Colonic mucosa (tissue), 4 donors: Measurements from ENCODE around the gene P2RY8. TPM values are rescaled to one million over a fixed set of nuclear protein-coding genes. Genes with fewer than 3 reads are reported as not detected.
"Not testable (repeated sequence)": the region's sequence is repeated elsewhere in the genome, so short reads cannot be mapped to it uniquely, and the experiment has no call there.

Experiments
- DNase-seq: peaks from one replicate; pipeline ENCODE4 v3.0.0-alpha.2; 2020
- H3K27ac ChIP-seq: fragments of 200-600 bp; one replicate; pipeline ENCODE4 v1.8.0; 2021
- H3K27me3 ChIP-seq: fragments of 200-600 bp; one replicate; pipeline ENCODE4 v1.8.0; 2021
- H3K36me3 ChIP-seq: fragments of 200-600 bp; one replicate; pipeline ENCODE4 v1.8.0; 2021
- H3K4me1 ChIP-seq: fragments of 200-600 bp; one replicate; pipeline ENCODE4 v1.8.0; 2021; ENCODE audit warnings: mild to moderate bottlenecking
- H3K4me3 ChIP-seq: fragments of 200-600 bp; one replicate; pipeline ENCODE4 v1.8.0; 2021
- H3K9ac ChIP-seq, 2 donors: one replicate each; pipeline ENCODE4 v1.7.0; 2013; ENCODE audit warnings: control low read depth in 2 of 2, low read depth in 2 of 2, low read length in 2 of 2
- H3K9me3 ChIP-seq: fragments of 200-600 bp; one replicate; pipeline ENCODE4 v1.8.0; 2021
- CTCF ChIP-seq: fragments of 200-600 bp; IDR thresholded peaks from one replicate; pipeline ENCODE4 v1.8.0; 2022; ENCODE audit warnings: antibody characterized with exemption, mild to moderate bottlenecking
- intact Hi-C: fragments of 100-400 bp; cut with DNase I; formaldehyde crosslinking; loops from one replicate; pipeline ENCODE4 v1.14.1; 2022
- total RNA-seq, 2 donors: library from RNA; stranded (reverse); fragmentation: NEBNext Ultra II Directional in 1 of 2; extraction: Animal tissue kit (Norgen Biotek cat#: 25700) in 1 of 2; gene quantifications; one replicate each; pipeline ENCODE4 v1.2.1, GENCODE V29; 2021
- donor health status: healthy.
- donor health status: DM: no; HTN: no; CAD: no.
- donor health status: DM: no; HTN: no; CAD: no.

The P2RY8 gene
- total RNA-seq, 2 donors from 2014 or later, result 1.3 TPM

DNA sequence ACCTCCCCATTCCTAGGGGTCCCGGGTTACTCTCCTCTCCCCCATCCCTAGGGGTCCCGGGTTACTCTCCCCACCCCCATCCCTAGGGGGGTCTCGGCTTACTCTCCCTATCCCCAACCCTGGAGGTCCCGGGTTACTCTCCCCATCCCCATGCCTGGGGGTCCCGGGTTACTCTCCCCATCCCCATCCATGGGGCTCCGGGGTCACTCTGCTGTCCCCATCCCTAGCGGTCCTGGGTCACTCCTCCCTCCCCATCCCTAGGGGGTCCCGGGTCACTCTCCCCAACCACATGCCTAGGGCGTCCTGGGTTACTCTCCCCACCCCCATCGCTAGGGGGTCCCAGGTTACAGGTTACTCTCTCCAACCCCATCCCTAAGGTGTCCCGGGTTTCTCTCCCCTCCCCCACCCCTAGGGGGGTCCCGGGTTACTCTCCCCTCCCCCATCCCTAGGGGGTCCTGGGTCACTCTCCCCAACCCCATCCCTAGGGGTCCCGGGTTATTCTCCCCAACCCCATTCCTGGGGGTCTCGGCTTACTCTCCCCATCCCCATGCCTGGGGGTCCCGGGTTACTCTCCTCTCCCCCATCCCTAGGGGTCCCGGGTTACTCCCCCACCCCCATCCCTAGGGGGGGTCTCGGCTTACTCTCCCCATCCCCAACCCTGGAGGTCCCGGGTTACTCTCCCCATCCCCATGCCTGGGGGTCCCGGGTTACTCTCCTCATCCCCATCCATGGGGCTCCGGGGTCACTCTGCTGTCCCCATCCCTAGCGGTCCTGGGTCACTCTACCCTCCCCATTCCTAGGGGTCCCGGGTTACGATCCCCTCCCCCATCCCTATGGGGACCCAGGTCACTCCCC, 85.1 kb downstream of the P2RY8 start:
- no peaks in the 10 kb centered on the region for H3K36me3 ChIP-seq
- DNase-seq, result peak; percentile 42
- no peaks in the 10 kb centered on the region for H3K4me1 ChIP-seq
- intact Hi-C loops, result loop anchor here (5.0 to 10.0 kb wide), 2 partner anchors 70 to 1153 kb away; no protein-coding TSS in a partner anchor
- no peak for TF ChIP-seq CTCF
- H3K27ac ChIP-seq, result peak overlapping the region; percentile 61
- H3K9me3 ChIP-seq, result no peaks in the 10 kb centered on the region
- peak overlapping the region; percentile 82 to 87 for H3K9ac ChIP-seq
- H3K27me3 ChIP-seq, result no peaks in the 10 kb centered on the region
- H3K4me3 ChIP-seq, result peak overlapping the region; percentile 77

DNA sequence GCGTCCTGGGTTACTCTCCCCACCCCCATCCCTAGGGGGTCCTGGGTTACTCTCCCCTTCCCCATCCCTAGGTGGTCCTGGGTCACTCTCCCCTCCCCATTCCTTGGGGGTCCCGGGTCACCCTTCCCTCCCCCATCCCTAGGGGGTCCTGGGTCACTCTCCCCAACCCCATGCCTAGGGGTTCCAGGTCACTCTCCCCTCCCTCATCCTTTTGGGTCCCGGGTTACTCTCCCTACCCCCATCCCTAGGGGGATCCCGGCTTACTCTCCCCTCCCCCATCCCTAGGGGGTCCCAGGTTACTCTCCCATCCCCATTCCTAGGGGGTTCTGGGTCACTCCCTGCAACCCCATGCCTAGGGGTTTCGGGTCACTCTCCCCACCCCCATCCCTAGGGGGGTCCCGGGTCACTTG, 85.7 kb downstream of the P2RY8 start:
- Histone ChIP-seq H3K4me1 (no peaks in the 10 kb centered on the region), H3K27me3 (no peaks in the 10 kb centered on the region), H3K9ac (peak overlapping the region; percentile 12), H3K36me3 (no peaks in the 10 kb centered on the region), H3K27ac (no peak overlapping the region), H3K9me3 (no peaks in the 10 kb centered on the region), H3K4me3 (no peak overlapping the region)
- intact Hi-C loops, result loop anchor here (5.0 to 10.0 kb wide), 2 partner anchors 69 to 1154 kb away; no protein-coding TSS in a partner anchor
- DNase-seq, result no peak
- no peak for TF ChIP-seq CTCF

- no peaks in the 10 kb centered on the region for H3K36me3 ChIP-seq
- no peaks in the 10 kb centered on the region for H3K9me3 ChIP-seq
- H3K27ac ChIP-seq, result no peak overlapping the region
- intact Hi-C loops, result loop anchor here (5.0 to 10.0 kb wide), 2 partner anchors 68 to 1154 kb away; no protein-coding TSS in a partner anchor
- H3K27me3 ChIP-seq, result no peaks in the 10 kb centered on the region
- H3K9ac ChIP-seq, result no peak overlapping the region
- no peak overlapping the region for H3K4me3 ChIP-seq
- no peak for DNase-seq
- no peak for TF ChIP-seq CTCF
- H3K4me1 ChIP-seq, result no peaks in the 10 kb centered on the region
Observed at GRCh38 chrX:1450361-1451161, 86.4 kb downstream of the P2RY8 start.

- intact Hi-C loops, result loop anchor here (5.0 to 10.0 kb wide), 2 partner anchors 67 to 1155 kb away; no protein-coding TSS in a partner anchor
- Histone ChIP-seq H3K27ac (no peak overlapping the region), H3K9me3 (no peaks in the 10 kb centered on the region), H3K36me3 (no peaks in the 10 kb centered on the region), H3K4me1 (no peaks in the 10 kb centered on the region), H3K9ac (no peak overlapping the region), H3K27me3 (no peaks in the 10 kb centered on the region), H3K4me3 (no peak overlapping the region)
- no peak for TF ChIP-seq CTCF
- DNase-seq, result no peak
Observed at GRCh38 chrX:1449823-1450149, 87.2 kb downstream of the P2RY8 start.

DNA sequence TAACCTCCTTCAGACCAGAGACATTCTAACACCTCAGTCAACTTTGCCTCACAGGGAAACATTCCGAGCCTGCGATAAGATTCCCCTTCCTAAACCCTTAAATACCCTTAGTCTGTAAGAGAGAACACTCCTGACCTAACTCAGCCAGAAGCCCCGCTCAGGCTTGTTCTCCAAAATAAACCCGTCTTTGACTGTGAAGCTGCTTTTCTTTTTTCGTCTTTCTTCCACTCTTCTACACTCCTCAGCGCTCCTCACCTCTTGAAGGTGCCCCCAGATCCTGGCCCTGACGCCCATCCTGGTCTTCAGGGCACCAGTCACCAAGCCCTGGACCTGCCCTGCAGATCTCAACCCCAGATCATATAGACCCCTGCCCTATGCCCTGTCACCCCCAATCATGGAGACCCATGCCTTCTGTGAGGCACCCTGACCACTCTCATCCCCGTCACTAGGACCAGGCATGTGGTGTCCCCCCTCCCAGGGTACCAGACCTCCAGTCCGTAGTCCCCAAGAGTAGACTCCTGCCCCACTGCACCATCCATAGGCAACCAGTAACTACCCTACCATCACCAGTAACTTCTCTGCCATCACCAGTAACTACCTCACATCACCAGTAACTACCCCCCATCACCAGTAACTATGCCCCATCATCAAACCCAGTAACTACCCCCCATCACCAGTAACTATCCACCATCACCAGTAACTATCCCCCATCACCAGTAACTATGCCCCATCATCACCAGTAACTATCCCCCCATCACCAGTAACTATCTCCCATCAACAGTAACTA, 87.8 kb downstream of the P2RY8 start:
- no peak overlapping the region for H3K4me3 ChIP-seq
- no peaks in the 10 kb centered on the region for H3K4me1 ChIP-seq
- TF ChIP-seq CTCF, result no peak
- H3K9me3 ChIP-seq, result no peaks in the 10 kb centered on the region
- intact Hi-C loops, result no loop called here
- no peak for DNase-seq
- no peaks in the 10 kb centered on the region for H3K36me3 ChIP-seq
- no peaks in the 10 kb centered on the region for H3K27me3 ChIP-seq
- H3K9ac ChIP-seq, result no peak overlapping the region
- H3K27ac ChIP-seq, result no peak overlapping the region

- H3K27ac ChIP-seq, H3K27me3 ChIP-seq, H3K9ac ChIP-seq, H3K4me1 ChIP-seq, H3K9me3 ChIP-seq, H3K4me3 ChIP-seq, intact Hi-C loops, DNase-seq, H3K36me3 ChIP-seq: not testable (repeated sequence)
Observed at GRCh38 chrX:1448573-1449001, 88.4 kb downstream of the P2RY8 start.

- H3K9me3 ChIP-seq, H3K4me1 ChIP-seq, H3K27ac ChIP-seq, intact Hi-C loops, H3K36me3 ChIP-seq, H3K27me3 ChIP-seq, DNase-seq, H3K4me3 ChIP-seq, H3K9ac ChIP-seq: not testable (repeated sequence)
Observed at GRCh38 chrX:1447969-1448572, 88.9 kb downstream of the P2RY8 start.
